ENCODE measurements around the gene CD40LG.

CD40LG gene

DNA sequence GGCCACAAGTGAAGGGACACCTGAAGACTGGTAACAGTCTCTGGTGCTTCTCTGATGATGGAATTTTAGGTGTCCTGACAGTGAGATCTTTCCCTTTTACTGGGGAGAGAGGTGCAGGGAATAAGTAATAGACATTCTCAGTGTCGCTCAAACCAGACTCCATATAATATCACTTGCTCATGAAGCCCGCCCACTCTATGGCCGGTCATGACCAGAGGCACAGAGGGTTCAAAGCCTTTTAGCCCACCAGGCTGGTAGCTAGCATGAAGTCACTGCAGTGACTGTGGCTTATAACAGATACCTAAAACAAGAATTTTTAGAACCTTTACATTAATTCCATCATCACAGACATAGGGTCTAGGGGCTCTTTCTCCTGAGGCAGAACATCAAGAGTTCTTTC, 2.9 kb downstream of the CD40LG start:
- DNase-seq (ENCODE audit: low spot score) = no peak

DNA sequence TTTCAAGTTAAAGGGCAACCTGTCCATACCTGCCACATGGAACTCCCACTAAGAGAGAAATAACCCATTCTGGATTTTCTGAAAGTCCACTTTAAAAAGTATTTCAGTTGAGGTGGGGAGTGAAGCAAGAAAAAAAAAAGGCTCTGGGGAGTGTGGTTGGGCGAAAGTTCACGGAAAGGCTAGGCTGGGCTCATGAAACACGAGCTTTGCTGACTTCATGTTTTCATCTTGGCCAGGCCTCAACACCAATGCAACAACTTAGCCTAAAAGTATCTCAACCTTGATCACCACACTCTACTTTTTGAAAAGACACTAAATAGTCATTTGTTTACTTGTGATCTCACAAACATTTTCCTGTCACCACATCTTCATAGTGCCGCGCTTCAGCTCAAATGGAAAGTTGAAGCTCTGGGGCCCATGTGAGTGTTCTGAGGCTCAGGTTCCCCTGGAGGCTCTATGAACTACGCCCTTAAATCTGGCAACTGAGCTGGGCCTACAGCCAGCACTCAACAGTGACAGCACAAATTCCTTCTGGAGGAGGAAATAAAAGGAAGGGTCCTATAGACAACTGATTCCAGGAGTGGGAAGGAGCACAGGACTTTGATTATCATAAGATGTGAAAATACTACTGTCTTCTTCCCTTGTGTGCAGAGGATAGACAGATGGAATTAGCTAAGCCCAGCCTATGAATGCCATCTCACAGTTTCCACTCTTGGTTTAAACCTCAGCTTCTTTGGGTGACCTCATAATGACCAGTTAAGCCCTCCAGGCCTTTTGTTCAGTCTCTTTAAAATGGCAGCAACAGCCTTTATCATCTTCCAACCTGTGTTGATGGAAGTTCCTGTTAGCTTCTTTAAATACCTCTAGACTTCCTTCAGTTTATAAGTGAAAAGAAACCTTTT, 5.1 kb downstream of the CD40LG start:
- no peak for DNase-seq (ENCODE audit: low spot score)

DNA sequence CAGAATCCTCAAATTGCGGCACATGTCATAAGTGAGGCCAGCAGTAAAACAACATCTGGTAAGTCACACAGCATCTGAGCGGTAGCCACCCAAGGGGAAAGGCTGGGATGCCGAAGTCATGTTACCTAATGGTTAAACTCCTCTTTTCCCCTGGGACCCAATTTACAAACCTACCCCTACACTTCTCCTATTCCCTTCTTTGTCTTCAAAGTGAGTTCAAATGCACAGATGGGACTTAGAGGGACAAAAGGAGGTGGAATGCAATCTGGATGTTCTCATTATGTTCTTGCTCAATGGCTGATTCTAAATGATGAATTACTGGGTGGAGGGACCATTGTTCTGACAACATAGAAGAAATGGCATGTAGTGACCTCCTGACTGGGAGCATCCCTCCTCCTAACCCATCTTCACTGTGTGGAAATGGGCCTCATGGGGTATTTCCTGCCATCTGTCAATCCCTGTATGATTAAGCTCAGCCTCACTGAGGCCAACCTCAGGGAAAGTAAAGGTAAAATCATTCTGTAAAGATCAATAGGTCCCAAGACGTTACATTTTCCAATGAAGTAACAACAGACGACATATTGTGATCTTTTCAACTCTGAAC, 8.5 kb downstream of the CD40LG start:
- DNase-seq (ENCODE audit: low spot score) = no peak

DNA sequence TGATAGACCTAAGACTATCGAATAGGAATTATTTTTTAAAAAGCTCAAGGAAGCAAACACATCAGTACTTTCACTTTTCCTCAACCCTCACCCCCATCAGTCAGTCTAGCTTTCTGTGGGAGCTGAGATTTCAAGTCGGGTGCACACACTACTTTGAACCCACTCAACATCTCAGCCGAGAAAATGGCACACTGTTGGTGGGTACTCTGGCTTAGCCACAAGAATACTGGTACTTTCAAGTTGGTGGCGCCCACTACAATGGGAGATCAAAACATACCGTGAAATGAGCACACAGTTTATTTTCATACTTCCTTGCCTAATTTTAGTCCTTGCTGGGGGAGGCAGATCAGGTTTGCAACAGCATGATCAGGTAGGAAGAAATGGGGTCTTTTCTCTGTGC, 10.2 kb downstream of the CD40LG start:
- DNase-seq (ENCODE audit: low spot score) = no peak

DNA sequence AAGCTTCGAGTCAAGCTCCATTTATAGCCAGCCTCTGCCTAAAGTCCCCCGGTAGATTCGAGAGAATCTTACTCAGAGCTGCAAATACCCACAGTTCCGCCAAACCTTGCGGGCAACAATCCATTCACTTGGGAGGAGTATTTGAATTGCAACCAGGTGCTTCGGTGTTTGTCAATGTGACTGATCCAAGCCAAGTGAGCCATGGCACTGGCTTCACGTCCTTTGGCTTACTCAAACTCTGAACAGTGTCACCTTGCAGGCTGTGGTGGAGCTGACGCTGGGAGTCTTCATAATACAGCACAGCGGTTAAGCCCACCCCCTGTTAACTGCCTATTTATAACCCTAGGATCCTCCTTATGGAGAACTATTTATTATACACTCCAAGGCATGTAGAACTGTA, 11.2 kb downstream of the CD40LG start:
- DNase-seq (ENCODE audit: low spot score) = no peak

DNA sequence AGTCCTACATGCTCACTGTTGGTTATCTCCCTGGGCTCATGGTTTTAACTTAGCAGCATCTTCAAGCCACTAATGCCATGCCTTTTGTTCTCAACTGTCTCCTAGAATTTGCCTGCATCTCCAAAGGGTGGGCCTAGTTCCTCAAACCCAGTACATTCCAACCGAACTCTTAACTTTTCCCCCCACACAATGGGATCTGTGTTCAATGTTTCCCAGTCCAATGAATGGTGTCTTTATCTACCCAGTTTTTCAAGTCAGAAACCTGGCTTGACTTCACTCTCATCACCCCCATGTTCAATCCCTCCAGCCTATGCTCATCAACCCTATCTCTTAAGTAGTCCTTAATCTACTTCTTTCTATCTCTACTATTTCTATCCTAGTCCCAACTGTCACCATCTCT, 12.9 kb downstream of the CD40LG start:
- no peak for DNase-seq (ENCODE audit: low spot score)

DNA sequence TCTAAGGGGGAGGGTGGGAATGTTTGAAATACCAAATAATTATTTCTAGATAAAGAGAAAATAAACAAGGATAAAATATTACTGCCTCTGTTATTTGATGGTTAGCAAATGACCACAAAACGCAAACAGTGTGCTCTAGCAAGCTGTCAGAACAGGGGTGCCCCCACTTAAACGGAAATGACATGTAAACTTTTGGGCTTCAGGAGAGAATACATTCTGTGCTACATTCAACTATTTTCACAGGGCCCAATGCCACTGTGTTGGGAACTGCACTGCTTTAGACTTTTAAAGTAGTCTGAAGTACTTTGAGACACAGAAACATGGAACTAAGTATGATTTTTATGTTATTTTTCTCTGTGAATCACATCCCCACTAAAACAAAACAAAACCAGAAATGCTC, 14.1 kb downstream of the CD40LG start:
- no peak for DNase-seq (ENCODE audit: low spot score)

DNA sequence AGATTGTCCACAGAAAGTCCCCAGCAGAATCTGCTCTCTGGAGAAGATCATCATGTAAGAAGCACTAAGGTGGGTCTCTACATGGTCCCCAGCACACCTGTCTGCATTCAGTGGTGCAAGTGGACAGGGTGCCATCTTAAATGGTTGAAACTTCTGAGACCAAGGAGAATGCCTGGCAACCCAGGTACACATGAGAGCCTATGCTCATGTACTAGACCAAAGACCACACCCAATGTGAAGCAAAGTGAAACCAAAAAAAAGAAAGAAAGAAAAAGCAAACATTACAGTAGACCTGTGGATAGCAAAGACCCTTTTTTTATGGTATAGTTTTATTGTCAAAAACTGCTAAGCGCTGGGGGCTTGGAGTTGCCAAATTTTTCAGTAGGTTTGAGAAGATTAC, 15.0 kb downstream of the CD40LG start:
- no peak for DNase-seq (ENCODE audit: low spot score)

DNA sequence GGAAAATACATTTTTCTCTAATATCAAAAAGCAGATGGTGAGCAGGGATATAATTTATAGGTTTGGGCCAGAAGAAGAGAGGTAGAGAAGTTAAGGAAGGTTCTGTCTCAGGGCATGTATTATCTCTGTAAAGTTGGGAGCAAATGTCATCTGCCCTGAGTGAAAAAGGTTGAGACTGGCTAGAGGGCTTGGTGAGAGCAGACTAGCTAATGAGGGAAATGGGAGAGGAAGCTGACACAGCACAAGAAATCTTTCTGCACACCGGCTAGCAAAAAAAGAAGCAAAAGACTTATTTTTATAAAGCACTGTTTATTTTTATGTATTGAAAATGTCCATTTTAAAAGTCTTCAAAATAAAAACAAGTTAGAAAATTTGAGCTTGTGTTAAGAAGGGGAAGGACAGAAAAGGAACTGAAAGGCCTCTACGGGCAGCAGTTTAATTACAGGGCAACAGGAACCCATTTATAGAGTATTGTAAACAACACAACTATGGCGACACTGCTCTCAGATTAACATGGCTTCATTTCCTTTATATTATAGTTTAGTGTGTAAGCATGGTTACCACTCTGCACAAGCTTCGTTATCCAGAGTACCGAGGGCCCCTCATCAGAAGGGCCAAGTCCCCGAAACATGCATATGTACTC, 17.4 kb downstream of the CD40LG start:
- DNase-seq (ENCODE audit: low spot score) = no peak

DNA sequence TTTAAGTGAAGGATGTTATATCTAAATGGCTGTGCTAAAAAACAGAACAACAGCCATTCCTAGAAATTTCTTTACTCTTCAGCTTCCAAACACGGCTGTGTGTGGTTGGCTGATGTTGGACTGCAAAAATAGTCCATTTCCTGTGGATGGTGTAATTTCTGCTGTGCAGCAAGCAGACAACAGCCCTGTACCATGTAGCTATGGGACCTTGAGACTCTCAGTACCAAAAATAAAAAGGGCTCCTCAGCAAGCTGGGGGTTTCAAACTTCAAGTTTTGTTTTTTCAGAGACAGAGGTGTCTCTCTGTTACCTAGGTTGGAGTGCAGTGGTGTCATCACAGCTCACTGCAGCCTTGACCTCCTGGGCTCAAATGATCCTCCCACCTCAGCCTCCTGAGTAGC, 18.1 kb downstream of the CD40LG start:
- no peak for DNase-seq (ENCODE audit: low spot score)

DNA sequence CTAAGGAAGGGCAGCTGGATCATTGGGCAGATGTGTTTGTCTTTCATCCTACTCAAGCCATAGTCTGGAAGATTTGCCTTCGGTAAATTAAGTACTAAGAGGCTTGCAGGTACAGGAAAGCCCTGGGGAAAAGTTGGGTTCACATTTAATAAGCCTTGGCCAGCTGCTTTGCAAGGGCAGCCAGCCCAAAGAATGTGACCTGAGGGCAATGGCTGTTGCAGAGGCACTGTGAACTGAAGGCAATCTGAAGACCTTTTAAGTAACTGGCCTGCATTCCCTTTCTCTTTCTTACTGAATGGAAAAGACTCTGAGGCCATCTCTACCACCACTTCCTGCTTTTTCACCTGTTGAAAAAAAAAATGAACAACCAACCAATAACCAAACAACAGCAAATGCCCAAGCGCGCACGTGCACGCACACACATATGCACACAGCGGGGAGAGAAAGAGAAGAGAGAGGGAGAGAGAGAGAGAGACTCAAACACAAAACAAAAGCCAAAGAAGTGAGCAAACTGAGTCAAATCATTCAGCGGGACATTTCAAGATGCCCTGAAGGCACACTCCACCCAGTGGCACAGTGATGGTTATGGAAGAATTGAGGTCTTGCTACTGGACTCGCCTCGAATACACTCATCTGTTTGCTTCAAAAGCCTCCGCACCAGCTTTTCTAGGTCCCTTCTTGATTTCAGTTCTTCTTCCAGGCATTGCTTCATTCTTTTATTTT, 19.6 kb downstream of the CD40LG start:
- no peak for DNase-seq (ENCODE audit: low spot score)

DNA sequence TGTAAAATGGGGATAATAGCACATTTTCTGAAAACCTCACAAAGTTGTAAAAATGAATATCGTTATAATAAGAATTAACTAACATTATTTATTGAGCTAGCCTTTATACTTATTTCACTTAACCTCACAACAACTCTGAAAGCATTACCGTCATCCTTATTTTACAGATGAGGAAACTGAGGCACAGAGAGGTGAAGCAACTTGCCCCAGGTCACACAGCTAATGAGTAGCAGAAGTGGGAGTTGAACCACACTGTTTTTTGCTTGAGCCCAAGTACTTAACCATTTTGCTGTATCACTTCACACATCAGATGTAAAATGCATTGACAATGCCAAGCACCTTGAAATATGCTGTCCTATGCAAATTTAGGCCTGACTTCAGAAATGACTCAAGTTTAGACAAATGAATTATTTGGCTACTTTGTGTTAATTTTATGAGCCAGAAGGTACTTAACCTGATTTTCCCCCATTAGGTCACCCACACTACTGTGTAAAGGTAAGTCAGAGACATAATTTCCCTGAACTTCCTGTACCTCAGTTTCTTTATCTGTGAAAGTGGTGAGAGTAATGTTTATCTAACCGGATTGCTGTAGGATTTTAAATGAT, 23.1 kb downstream of the CD40LG start:
- DNase-seq (ENCODE audit: low spot score) = no peak

DNA sequence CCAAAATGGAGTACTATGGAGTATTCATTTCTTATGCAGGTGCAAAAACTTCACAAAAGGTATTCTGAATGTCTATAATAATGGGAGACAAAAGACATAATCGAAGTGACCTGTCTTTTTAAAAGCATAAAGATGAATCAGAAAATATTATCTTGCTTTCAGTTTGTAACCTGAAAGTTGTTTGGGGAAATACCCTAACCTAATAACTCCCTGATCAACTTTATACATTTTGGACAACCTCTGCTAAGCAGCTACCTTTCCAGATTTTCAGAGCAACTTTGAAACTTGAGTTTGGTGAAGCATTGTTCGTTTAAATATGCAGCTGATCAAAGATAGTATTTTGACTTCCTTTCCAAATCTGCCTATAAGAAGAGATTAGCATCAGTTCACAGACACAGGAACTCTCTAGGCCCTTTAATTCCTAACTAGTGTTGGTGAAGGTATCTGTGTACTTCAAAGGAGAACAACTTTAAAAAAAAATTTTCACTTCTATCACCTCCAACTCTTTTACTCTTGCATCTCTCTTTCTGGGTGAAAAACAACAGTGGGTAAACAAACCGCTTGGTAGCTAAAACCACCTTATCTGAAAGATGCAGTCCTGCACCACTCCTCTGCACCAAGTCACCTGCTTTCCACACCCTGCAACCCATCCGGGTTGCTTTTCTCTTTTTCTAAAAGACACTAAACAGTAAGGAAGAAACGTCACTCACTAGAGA, 26.5 kb downstream of the CD40LG start:
- no peak for DNase-seq (ENCODE audit: low spot score)

DNA sequence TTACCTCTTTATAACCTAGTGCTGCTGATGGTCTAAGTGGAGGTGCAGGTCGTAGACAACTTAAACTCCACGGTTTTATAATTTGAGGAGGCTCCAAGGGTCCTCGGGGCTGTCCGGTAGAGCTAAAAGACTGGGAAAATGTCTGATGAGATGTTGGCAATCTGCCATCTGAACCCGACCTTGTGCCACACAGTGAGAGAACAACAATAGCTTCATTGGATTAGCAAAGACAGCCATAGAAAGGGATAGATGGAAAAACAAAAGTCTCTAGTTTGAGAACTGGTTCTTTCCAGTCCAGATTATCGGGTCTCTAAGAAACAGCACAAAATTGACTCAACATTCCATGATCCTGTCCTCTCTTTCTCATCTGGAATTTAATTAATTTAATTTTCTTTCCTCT, 31.6 kb downstream of the CD40LG start:
- no peak for DNase-seq (ENCODE audit: low spot score)

DNA sequence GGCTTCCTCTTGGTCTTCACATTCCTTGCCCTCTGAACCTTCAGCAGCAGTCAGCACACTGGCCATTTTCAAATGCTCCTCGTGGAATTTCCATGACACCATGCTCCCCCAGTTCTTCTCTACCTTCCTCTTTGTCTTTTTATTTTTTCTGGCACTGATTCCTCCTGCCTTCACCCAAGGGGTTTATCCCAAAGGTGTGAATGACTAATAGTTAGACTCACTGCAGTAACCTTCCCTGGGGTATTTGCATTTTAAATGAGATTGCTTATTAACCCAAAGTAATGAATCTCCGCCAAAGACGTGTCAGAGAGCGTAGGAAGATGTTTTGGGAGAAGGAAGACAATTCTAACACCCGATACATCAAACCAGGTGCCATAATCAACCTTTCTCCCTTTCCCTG, 36.2 kb downstream of the CD40LG start:
- DNase-seq (ENCODE audit: low spot score) = no peak

DNA sequence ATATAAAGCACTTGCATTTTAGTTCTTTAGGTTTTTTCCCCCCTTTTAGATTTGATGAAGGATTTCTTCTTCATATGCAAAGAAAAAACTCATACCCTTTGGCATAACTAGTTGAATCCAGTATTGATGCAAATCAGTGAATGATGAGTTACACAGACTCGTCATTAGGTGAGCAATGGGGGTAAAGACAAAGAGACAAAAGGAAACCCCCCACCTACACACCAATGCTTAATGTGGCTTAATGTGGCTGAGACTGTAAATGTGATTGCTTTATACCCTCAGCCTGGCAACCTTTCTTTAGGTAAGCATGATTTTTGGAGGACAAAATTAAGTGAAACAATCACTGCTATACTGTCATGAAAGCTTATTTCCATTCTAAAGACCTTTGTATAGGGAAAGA, 39.5 kb downstream of the CD40LG start:
- DNase-seq (ENCODE audit: low spot score) = no peak

DNA sequence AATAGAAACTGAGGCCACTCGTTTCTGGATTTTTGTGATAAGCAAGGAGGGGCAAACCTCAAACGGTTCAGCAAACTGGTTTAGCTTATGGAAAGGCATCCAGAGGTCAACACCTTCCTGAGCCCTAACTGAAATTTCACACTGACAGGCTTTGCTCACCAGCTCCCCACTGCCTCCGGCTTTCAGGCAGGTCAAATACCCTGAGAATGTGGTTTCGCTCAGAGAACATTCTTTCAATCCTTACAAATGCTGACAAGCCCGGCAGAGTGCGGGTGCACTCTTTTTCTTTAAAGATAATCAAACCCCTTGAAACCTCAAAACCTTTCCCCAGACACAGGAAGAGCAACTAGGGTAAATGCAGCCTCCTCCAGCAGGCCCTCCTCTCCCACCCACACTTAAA, 41.5 kb downstream of the CD40LG start:
- DNase-seq (ENCODE audit: low spot score) = no peak

DNA sequence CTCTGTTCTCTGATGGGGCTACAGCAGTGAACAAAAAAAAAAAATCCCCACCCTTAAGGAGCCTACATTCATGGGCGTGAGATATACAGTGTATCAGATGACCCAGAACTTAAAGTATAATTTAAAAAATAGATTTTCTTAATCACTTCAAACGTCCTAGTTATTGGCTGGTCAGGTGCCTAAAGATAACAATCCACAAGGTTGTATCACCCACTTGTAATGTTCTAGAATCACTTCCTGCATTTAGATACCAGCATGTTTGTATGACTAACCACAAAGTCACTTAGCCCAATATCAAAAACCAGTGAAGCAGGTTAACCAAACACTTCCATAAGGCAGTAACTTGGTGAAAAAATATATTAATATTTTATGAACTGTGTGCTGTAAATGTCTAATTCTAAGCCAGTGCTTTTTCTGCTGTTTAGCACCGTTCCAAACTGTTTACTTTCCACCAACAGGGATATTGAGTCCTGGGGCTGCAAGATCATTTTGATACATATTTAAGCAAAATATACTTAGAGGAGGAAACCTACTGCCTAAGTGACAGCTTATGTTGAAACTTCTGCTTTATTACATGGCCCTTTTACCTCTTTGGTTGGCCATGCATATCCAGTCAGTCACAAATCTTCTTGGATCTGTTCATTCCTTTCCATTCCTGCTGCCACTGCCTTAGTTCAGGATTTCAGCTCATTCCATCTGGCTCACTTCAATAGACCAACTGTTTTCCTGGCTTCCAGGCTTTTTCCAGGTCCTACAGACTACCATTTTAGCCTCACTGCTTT, 43.3 kb downstream of the CD40LG start:
- no peak for DNase-seq (ENCODE audit: low spot score)

DNA sequence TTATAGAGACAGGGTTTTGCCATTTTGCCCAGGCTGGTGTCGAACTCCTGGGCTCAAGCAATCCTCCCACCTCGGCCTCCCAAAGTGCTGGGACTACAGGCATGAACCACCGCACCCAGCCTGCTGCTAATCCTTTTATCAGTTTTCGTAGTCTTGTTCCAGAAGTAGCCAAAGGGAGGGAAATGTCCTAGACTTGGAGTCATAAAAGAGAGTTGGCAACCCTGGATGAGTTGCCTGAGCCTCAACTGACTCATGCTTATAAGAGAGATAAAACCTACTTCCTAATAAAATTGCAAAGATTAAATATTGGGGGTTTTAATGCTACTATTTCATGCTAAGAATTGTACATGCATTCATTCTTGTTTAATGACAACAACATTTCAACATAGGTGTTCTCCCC, 44.3 kb downstream of the CD40LG start:
- DNase-seq (ENCODE audit: low spot score) = no peak

DNA sequence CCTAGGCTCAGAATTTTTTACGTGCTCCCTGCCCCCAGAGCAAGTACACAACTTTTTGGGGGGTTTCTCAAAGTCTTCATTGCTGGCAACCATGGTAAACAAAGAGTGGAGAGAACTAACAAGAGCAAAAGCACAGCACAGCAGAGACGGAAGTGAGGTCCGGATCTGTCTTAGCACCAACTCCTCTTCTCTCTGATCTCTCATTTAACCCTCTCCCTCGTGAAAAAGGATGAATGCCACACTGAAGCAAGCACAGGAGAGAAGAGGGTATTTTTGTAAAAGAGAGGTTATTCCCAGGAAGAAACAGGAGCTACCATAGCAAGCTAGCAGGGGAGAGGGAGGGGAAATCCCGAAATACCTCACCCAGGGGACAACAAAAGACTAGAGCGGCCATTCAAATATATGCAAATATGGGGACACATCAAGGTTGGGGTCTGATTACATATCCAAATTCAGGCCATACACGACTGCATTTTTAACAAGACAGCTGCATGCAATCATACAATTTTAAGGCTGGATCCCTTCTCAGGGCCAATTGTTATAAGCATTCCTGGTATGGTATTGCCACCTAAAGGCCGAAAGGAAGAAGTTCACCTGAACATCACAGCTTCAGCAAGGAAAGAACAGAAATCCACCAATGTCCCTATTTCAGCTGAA, 46.6 kb downstream of the CD40LG start:
- peak; percentile 38 for DNase-seq (ENCODE audit: low spot score)
